Natural killer cell treated with Interleukin-12 subunit alpha and Interleukin-12 subunit beta and Interleukin-15 and Interleukin-18, amount 100 ng/mL, for 72 hours (primary cell): ENCODE data around the gene RIT1. TPM values are rescaled to one million over a fixed set of nuclear protein-coding genes. Genes with fewer than 3 reads are reported as not detected.

Experiments
- ATAC-seq, 2 donors: fragments of 150-1000 bp; cut with Tn5 transposase in 1 of 2; sonication (Bioruptor Pico), chemical (Tn5 transposase) in 1 of 2; 2 replicates each; pipeline ENCODE4 v1.10.0; 2021
- DNase-seq: peaks from one replicate; pipeline ENCODE4 v3.0.0; 2022; ENCODE audit warnings: low spot score
- H3K27ac Mint-ChIP-seq, 2 donors: 1 replicate in 1 of 2; 2 replicates in 1 of 2; pipeline ENCODE4 v1.8.0; 2022; ENCODE audit warnings: mixed read lengths in 2 of 2, mild to moderate bottlenecking in 1 of 2, moderate library complexity in 1 of 2
- H3K27me3 Mint-ChIP-seq, 2 donors: 1 replicate in 1 of 2; 2 replicates in 1 of 2; pipeline ENCODE4 v1.8.0; 2022; ENCODE audit warnings: mixed read lengths in 2 of 2
- H3K36me3 Mint-ChIP-seq: one replicate; pipeline ENCODE4 v1.8.0; 2022; ENCODE audit warnings: mixed read lengths
- H3K4me1 Mint-ChIP-seq, 2 donors: 1 replicate in 1 of 2; 2 replicates in 1 of 2; pipeline ENCODE4 v1.8.0; 2022; ENCODE audit warnings: low read depth in 2 of 2, mixed read lengths in 2 of 2, mild to moderate bottlenecking in 1 of 2
- H3K4me3 Mint-ChIP-seq: one replicate; pipeline ENCODE4 v1.8.0; 2022; ENCODE audit warnings: mixed read lengths
- H3K9me3 Mint-ChIP-seq: 2 replicates; pipeline ENCODE4 v1.8.0; 2022; ENCODE audit warnings: mixed read lengths
- total RNA-seq, 2 donors: library from RNA; stranded (reverse); gene quantifications; one replicate each; pipeline ENCODE4 v1.2.3, GENCODE V29; 2022

Gene RIT1
- total RNA-seq, 2 donors from 2014 or later, result 29.4 to 40.2 TPM

GRCh38 chr1:155872527-155872926, 38.6 kb downstream of the RIT1 start:
- Mint-ChIP-seq H3K27ac (no peak overlapping the region), H3K4me3 (no peak overlapping the region), H3K4me1 (peaks cover 9 to 10% of the 10 kb centered on the region in 2 donors), H3K36me3 (no peaks in the 10 kb centered on the region), H3K27me3 (no peaks in the 10 kb centered on the region), H3K9me3 (no peaks in the 10 kb centered on the region)
- no peak for ATAC-seq
- DNase-seq, result no peak

DNA sequence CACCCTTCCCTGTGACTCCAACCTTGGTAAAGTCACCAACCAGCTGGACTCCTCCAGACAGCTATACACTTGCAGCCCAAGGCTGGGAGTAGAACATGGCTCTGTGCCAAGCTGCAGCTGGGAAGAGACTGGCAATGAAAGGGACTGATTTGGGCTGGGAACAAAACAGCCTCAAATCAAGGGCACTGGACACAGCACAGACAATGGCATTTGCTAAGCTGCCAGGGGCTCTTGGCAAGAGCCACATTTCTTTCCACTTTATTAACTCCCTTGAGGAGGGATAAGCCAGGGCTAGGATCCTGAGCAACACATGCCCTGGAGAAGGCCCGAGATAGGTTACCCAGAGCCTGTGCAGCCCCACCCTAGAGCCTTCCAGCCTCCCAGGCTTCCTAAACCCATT, 39.8 kb downstream of the RIT1 start:
- Mint-ChIP-seq H3K27me3 (no peaks in the 10 kb centered on the region), H3K9me3 (no peaks in the 10 kb centered on the region), H3K4me1 (peaks cover 9 to 12% of the 10 kb centered on the region in 2 donors), H3K36me3 (no peaks in the 10 kb centered on the region), H3K27ac (no peak overlapping the region), H3K4me3 (no peak overlapping the region)
- ATAC-seq (no peak), DNase-seq (no peak)

DNA sequence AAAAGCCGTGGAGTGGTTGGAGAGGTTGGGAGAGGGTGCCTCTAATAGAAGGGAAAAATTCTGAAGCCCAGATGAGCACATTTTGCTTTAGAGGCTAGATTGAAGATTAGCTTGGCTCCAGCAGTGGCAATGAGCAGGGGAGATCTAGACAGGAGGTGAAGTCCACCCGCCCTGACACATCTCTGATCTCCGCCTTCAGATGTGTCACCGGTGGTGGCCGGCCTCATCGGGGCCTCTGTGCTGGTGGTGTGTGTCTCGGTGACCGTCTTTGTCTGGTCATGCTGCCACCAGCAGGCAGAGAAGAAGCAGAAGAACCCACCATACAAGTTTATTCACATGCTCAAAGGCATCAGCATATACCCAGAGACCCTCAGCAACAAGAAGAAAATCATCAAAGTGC, 43.4 kb downstream of the RIT1 start:
- no peaks in the 10 kb centered on the region for H3K9me3 Mint-ChIP-seq
- DNase-seq, result no peak
- no peak overlapping the region for H3K4me3 Mint-ChIP-seq
- H3K27ac Mint-ChIP-seq, result no peak overlapping the region
- no peaks in the 10 kb centered on the region for H3K27me3 Mint-ChIP-seq
- peaks cover 9 to 12% of the 10 kb centered on the region in 2 donors for H3K4me1 Mint-ChIP-seq
- H3K36me3 Mint-ChIP-seq, result no peaks in the 10 kb centered on the region
- no peak for ATAC-seq

- no peak overlapping the region for H3K4me3 Mint-ChIP-seq
- ATAC-seq, result no peak
Measured at GRCh38 chr1:155864393-155864792, 46.8 kb downstream of the RIT1 start.

DNA sequence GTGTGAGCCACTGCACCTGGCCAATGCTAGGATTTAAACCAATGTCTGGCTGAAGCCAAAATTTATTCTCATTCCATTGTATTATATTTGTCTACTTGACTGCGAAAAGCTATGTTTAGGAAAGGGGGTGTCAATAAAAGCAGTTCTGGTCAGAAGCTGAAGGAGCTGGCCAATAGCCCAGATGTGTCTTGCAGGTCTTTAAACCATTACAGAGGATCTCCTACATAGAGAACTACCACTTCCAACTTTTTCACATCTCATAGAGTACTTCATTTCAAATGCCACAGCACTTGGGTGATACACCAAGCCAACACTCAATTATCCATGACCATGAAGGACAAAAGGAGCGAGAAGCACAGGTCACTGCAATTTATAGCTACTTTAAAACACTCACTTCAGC, 49.3 kb downstream of the RIT1 start:
- Mint-ChIP-seq H3K9me3 (no peaks in the 10 kb centered on the region), H3K27ac (peak overlapping the region in 1 of 2 donors; percentile 99), H3K27me3 (no peaks in the 10 kb centered on the region), H3K4me1 (peaks cover 31 to 42% of the 10 kb centered on the region in 2 donors), H3K4me3 (peak overlapping the region; percentile 0), H3K36me3 (no peaks in the 10 kb centered on the region)
- DNase-seq, result no peak
- no peak for ATAC-seq

More at GRCh38 chr1:155864393-155864792, 46.8 kb downstream of the RIT1 start:
- Mint-ChIP-seq H3K27ac (no peak overlapping the region), H3K36me3 (no peaks in the 10 kb centered on the region), H3K9me3 (no peaks in the 10 kb centered on the region), H3K27me3 (no peaks in the 10 kb centered on the region), H3K4me1 (peaks cover 19 to 23% of the 10 kb centered on the region in 2 donors)
- DNase-seq, result no peak

DNA sequence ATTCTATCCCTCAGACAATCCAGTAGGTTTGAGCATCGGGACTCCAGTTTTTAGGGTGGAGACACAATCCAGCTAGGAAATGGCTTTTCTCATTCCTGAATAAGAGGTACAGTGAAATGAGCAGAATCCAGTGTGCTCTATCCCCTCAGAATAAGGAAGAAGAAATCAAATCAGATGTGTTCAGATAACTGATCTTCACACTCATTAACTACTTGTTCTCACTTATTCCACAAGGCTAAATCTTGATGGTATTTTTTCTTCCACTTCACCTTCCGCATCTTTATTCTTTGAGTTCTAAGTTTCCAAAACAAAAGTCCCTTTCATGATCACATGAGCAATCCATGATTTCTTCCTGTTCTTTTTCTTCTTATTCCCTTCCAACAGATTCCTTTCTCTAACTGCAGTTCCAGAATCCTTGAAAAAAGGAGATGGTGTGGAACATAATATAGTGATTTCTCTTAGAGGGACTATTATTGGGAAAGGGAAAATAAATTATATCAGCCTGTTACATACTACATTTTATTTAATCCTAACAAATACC, 50.1 kb downstream of the RIT1 start:
- Mint-ChIP-seq H3K4me3 (peak overlapping the region; percentile 96), H3K36me3 (no peaks in the 10 kb centered on the region), H3K27ac (peak overlapping the region; percentile 96 to 99), H3K27me3 (no peaks in the 10 kb centered on the region), H3K4me1 (peaks cover 38 to 50% of the 10 kb centered on the region in 2 donors), H3K9me3 (no peaks in the 10 kb centered on the region)
- ATAC-seq, result no peak
- no peak for DNase-seq

GRCh38 chr1:155859881-155860871, 51.0 kb downstream of the RIT1 start:
- H3K4me1 Mint-ChIP-seq, result peaks cover 42 to 54% of the 10 kb centered on the region in 2 donors
- peak overlapping the region; percentile 96 for H3K4me3 Mint-ChIP-seq
- DNase-seq, result peak; percentile 90
- peak; percentile 79 to 85 for ATAC-seq
- H3K27me3 Mint-ChIP-seq, result no peaks in the 10 kb centered on the region
- no peaks in the 10 kb centered on the region for H3K9me3 Mint-ChIP-seq
- H3K27ac Mint-ChIP-seq, result peak overlapping the region; percentile 96 to 99
- H3K36me3 Mint-ChIP-seq, result peaks cover 2% of the 10 kb centered on the region

DNA sequence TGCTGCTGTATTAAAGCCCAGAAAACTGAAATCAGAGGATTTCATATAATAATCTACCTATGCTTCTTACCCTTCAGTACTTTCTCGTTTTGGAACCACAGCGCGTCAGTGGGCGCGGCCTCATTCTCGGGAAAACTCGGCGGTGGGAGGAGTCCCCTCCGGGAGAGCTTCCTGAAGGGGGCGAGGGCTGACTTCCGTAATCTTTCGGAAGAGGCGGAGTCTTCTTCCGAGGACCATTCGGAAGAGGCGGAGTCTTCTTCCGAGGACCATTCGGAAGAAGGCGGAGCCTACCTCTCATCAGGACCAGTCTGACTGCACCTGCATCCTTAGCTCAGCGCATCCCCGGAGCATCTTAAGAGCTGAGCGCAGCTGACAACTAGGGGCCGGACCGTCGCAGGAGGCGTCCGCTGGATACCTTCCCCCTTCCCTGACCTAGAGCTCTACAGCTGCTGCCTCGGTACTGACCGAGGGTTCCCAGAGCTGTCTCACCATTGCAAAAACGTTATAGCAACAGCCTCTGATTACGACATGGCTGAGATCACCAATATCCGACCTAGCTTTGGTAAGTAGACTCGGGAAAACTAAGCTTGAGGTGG, 51.8 kb downstream of the RIT1 start, which contains the start of gene SYT11:
Gene SYT11 (plus strand): TSS at position 334 of the 596 bp plus-strand sequence. CDS start 195 bp downstream, at position 529.
- DNase-seq (peak; percentile 95), ATAC-seq (peak; percentile 87 to 90)
- Mint-ChIP-seq H3K27me3 (no peaks in the 10 kb centered on the region), H3K4me1 (peaks cover 44 to 56% of the 10 kb centered on the region in 2 donors), H3K4me3 (peak within 1 kb of the TSS; percentile 96), H3K27ac (peak within 1 kb of the TSS; percentile 96 to 99), H3K9me3 (no peaks in the 10 kb centered on the region), H3K36me3 (peaks cover 5% of the 10 kb centered on the region)

- H3K4me3 Mint-ChIP-seq, result peak overlapping the region; percentile 96
- DNase-seq (peak; percentile 69), ATAC-seq (peak in 1 of 2 donors; percentile 17)
- no peaks in the 10 kb centered on the region for H3K9me3 Mint-ChIP-seq
- H3K36me3 Mint-ChIP-seq, result peaks cover 5% of the 10 kb centered on the region
- no peaks in the 10 kb centered on the region for H3K27me3 Mint-ChIP-seq
- peak overlapping the region; percentile 96 to 99 for H3K27ac Mint-ChIP-seq
- peaks cover 44 to 56% of the 10 kb centered on the region in 2 donors for H3K4me1 Mint-ChIP-seq
Measured at GRCh38 chr1:155858800-155859233, 52.3 kb downstream of the RIT1 start.

DNA sequence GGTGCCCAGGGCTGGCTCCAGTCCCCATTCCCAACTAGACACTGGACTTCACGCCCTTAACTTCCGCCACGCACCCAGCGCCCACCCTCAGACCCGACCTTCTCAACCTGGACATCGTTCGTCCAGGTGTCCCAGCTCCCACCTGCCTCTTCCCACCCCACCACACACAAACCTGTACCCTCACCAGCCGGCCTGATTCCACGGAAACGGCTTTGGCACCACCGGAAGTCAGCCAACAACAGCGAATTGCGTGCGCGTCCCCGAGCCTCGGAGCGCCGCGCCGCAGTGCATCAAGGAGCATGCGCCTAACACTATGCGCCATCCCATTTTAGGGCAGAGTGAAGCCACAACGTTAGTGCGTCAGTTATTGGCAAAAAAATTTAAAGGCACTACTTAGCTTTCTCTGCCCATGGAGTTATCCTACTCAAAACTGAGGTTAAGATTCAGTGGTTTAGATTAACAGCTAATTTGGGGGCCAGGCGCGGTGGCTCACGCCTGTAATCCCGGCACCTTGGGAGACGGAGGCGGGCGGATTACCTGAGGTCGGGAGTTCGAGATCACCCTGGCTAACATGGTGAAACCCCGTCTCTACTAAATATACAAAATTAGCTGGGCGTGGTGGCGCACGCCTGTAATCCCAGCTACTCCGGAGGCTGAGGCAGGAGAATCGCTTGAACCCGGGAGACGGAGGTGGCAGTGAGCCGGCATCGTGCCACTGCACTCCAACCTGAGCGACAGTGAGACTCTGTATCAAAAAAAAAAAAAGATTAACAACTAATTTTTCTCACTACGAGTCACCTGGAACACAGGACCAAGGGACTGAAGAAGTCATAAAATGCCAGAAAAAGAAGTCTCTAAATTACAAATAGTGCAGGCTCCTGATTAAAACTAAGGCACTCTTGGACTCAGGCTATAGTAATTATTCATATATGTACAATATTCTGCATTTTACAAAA, 53.9 kb downstream of the RIT1 start, which contains the start of gene GON4L:
Gene GON4L (minus strand): TSS at position 240 of the 956 bp plus-strand sequence. CDS start 3,434 bp downstream, outside the sequence.
- H3K27ac Mint-ChIP-seq, result peak within 1 kb of the TSS; percentile 96 to 99
- no peaks in the 10 kb centered on the region for H3K27me3 Mint-ChIP-seq
- DNase-seq (peak; percentile 91), ATAC-seq (peak; percentile 74 to 76)
- H3K4me1 Mint-ChIP-seq, result peaks cover 49 to 52% of the 10 kb centered on the region in 2 donors
- peaks cover 12% of the 10 kb centered on the region for H3K36me3 Mint-ChIP-seq
- no peaks in the 10 kb centered on the region for H3K9me3 Mint-ChIP-seq
- H3K4me3 Mint-ChIP-seq, result peak within 1 kb of the TSS; percentile 100

DNA sequence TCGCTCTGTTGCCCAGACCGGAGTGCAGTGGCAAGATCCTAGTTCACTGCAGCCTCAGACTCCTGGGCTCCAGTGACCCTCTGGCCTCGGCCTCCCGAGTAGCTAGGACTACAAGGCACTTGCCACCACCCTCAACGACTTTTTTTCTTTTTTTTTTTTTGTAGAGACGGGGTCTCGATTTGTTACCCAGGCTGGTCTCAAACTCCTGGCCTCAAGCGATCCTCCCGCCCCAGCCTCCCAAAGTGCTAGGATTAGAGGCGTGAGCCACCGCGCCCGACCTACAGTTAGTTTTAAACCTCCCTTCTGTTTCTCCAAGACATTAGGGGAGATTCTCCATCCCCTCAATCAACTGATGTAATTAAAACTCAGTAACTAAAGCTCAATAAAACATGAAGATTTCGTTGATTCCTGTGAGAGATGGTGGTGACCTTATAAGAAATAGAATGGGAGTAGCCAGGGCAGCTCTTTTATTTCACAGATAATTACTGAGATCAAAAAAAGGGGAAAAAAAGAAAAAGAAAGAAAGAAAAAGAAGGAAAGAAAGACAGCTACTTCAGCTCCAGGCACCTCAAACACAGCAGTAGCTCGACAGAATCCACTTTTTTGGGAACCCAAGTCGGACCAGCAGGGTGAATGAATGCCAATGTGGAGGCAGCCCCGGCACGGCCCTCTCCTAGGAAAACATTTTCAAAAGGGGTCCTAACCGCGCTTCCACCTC, 54.7 kb downstream of the RIT1 start:
- no peak for DNase-seq
- no peaks in the 10 kb centered on the region for H3K27me3 Mint-ChIP-seq
- no peak for ATAC-seq
- no peaks in the 10 kb centered on the region for H3K9me3 Mint-ChIP-seq
- peak overlapping the region; percentile 100 for H3K4me3 Mint-ChIP-seq
- H3K36me3 Mint-ChIP-seq, result peaks cover 17% of the 10 kb centered on the region
- peak overlapping the region; percentile 96 to 99 for H3K27ac Mint-ChIP-seq
- peaks cover 53% of the 10 kb centered on the region in 2 donors for H3K4me1 Mint-ChIP-seq

DNA sequence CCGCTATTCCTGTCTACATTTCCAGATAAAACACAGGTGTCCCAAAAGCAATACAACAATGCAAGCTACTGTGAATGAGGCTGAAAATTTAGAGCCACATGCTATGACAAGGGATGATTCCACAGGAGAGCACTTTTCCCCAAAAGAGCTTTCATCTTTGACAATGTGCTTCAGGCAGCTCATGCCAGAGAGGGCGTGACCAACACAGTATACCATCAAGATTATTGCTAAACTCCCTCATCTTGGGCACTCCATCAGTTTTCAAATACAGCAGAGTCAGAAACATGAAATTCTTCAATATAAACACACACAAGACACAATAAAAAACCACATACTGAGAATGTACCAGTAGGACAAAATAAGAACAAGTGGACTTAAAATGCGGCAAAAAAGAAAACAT, 60.8 kb downstream of the RIT1 start:
- Mint-ChIP-seq H3K36me3 (peaks cover 38% of the 10 kb centered on the region), H3K27ac (no peak overlapping the region)

More for the DNA sequence above, 60.8 kb downstream of the RIT1 start:
- ATAC-seq (no peak), DNase-seq (no peak)
- no peaks in the 10 kb centered on the region for H3K9me3 Mint-ChIP-seq
- H3K27me3 Mint-ChIP-seq, result no peaks in the 10 kb centered on the region
- H3K4me3 Mint-ChIP-seq, result peak overlapping the region; percentile 15
- peaks cover 33 to 34% of the 10 kb centered on the region in 2 donors for H3K4me1 Mint-ChIP-seq
